SK-N-MC (cell line): Measurements from ENCODE around the gene SPAG4.

Experiments used
- EZH2 ChIP-seq: fragments of 200-600 bp; sonication (generic); IDR thresholded peaks from one replicate; pipeline ENCODE4 v1.6.1; 2017; ENCODE audit warnings: antibody characterized with exemption
- FOXP2 ChIP-seq: optimal IDR thresholded peaks from 2 replicates; pipeline ENCODE3; 2011; ENCODE audit warnings: mild to moderate bottlenecking, moderate library complexity; ENCODE audit not compliant: insufficient read depth; ENCODE audit errors: extremely low read length, control extremely low read depth
- POLR2AphosphoS5 ChIP-seq: IDR thresholded peaks from 2 replicates; pipeline ENCODE4 v1.6.1; 2012; ENCODE audit warnings: mild to moderate bottlenecking, low read depth, low read length, borderline replicate concordance

DNA sequence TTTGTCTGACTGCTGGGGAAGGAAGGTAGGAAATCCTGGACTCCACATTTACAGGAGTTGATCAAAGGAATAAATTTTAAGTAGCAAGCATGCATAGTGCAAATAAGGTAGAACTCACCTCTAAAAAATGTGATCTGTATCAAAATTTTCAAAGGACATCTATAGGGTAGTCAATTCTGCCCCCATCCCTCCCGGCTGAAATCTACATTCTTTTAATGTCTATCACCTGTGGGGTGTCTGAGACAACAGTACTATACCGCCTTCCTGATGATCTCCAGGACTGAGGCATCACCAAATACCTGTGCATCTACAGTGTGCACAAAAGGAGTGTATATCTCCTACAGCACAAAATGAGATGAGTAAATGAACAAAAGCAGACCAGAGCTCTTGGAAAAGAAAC is 29.2 kb downstream of the SPAG4 start:
- TF ChIP-seq EZH2 (no peak), POLR2AphosphoS5 (no peak), FOXP2 (no peak)
